ENCODE results near the gene GPR35.
"Not testable (repeated sequence)": the region's sequence is repeated elsewhere in the genome, so short reads cannot be mapped to it uniquely, and the experiment has no call there.

Gene GPR35

GRCh38 chr2:240604291-240604938 lies 20.9 kb upstream of the GPR35 start:
- H3K79me2 ChIP-seq (ENCODE audit: control insufficient read depth, insufficient read depth, low read length, unreplicated experiment), result no peaks in the 10 kb centered on the region
- no peaks in the 10 kb centered on the region for H3K4me1 ChIP-seq (ENCODE audit: control insufficient read depth, insufficient read depth, low read length, unreplicated experiment)
- no peak overlapping the region for H2AFZ ChIP-seq (ENCODE audit: low read length, unreplicated experiment)
- no peaks in the 10 kb centered on the region for H3K27me3 ChIP-seq (ENCODE audit: insufficient read depth, low read length)
- H3K27ac ChIP-seq (ENCODE audit: low read depth, low read length), result no peak overlapping the region
- no peak overlapping the region for H3K4me3 ChIP-seq (ENCODE audit: low read depth, low read length)
- H3K36me3 ChIP-seq (ENCODE audit: insufficient read depth, low read length), result no peaks in the 10 kb centered on the region

- Histone ChIP-seq H3K27ac (ENCODE audit: low read depth, low read length) (no peak overlapping the region), H3K4me3 (ENCODE audit: low read depth, low read length) (no peak overlapping the region), H3K27me3 (ENCODE audit: insufficient read depth, low read length) (no peaks in the 10 kb centered on the region), H3K36me3 (ENCODE audit: insufficient read depth, low read length) (no peaks in the 10 kb centered on the region), H3K4me1 (ENCODE audit: control insufficient read depth, insufficient read depth, low read length, unreplicated experiment) (no peaks in the 10 kb centered on the region), H3K79me2 (ENCODE audit: control insufficient read depth, insufficient read depth, low read length, unreplicated experiment) (no peaks in the 10 kb centered on the region), H2AFZ (ENCODE audit: low read length, unreplicated experiment) (no peak overlapping the region)
Observed at GRCh38 chr2:240604939-240605716, 20.2 kb upstream of the GPR35 start.

- Histone ChIP-seq H3K27me3 (ENCODE audit: insufficient read depth, low read length) (no peaks in the 10 kb centered on the region), H3K79me2 (ENCODE audit: control insufficient read depth, insufficient read depth, low read length, unreplicated experiment) (no peaks in the 10 kb centered on the region), H3K36me3 (ENCODE audit: insufficient read depth, low read length) (no peaks in the 10 kb centered on the region), H3K4me3 (ENCODE audit: low read depth, low read length) (no peak overlapping the region), H2AFZ (ENCODE audit: low read length, unreplicated experiment) (no peak overlapping the region), H3K27ac (ENCODE audit: low read depth, low read length) (no peak overlapping the region), H3K4me1 (ENCODE audit: control insufficient read depth, insufficient read depth, low read length, unreplicated experiment) (no peaks in the 10 kb centered on the region)
Observed at GRCh38 chr2:240605867-240606743, 19.2 kb upstream of the GPR35 start.

GRCh38 chr2:240611601-240612210 lies 13.6 kb upstream of the GPR35 start:
- Histone ChIP-seq H3K36me3 (ENCODE audit: insufficient read depth, low read length) (no peaks in the 10 kb centered on the region), H3K4me3 (ENCODE audit: low read depth, low read length) (no peak overlapping the region), H3K79me2 (ENCODE audit: control insufficient read depth, insufficient read depth, low read length, unreplicated experiment) (no peaks in the 10 kb centered on the region), H2AFZ (ENCODE audit: low read length, unreplicated experiment) (no peak overlapping the region), H3K27me3 (ENCODE audit: insufficient read depth, low read length) (no peaks in the 10 kb centered on the region), H3K27ac (ENCODE audit: low read depth, low read length) (no peak overlapping the region), H3K4me1 (ENCODE audit: control insufficient read depth, insufficient read depth, low read length, unreplicated experiment) (no peaks in the 10 kb centered on the region)

DNA sequence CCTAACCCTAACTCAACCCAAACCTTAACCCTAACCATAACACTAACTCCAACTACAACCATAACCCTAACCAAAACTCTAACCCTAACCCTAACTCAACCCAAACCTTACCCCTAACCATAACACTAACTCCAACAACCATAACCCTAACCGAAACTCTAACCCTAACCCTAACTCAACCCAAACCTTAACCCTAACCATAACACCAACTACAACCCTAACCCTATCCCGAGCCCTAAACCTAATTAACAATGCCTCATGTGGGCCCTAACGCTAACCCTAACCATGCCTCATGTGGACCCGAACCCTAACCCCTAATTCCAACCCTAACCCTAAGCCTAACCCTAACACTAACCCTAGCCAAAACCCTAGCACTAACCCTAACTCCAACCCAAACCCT lies 11.5 kb upstream of the GPR35 start:
- Histone ChIP-seq H2AFZ (ENCODE audit: low read length, unreplicated experiment) (no peak overlapping the region), H3K27me3 (ENCODE audit: insufficient read depth, low read length) (no peaks in the 10 kb centered on the region), H3K4me1 (ENCODE audit: control insufficient read depth, insufficient read depth, low read length, unreplicated experiment) (no peaks in the 10 kb centered on the region), H3K79me2 (ENCODE audit: control insufficient read depth, insufficient read depth, low read length, unreplicated experiment) (no peaks in the 10 kb centered on the region), H3K27ac (ENCODE audit: low read depth, low read length) (no peak overlapping the region), H3K36me3 (ENCODE audit: insufficient read depth, low read length) (no peaks in the 10 kb centered on the region), H3K4me3 (ENCODE audit: low read depth, low read length) (no peak overlapping the region)

DNA sequence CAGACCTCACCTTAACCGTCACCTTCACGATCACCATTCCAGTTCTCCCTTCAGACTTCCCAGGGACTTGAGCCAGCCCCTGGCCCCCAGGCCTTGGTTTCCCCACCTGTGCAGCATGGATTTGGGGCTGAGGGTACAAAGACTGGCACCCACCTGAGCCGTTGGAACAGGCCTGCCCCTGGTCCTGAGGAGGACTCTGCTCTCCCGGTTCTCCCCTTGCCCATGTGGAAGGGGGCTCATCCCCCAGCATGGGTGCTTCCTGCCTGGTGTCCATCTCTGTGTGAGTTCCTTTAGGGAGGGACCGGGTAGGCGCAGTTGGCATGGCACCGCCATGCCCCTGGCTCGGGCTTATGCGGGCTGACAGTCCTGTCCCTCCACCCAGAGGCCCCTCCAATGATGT lies 10.9 kb upstream of the GPR35 start:
- Histone ChIP-seq H2AFZ (ENCODE audit: low read length, unreplicated experiment) (no peak overlapping the region), H3K36me3 (ENCODE audit: insufficient read depth, low read length) (no peaks in the 10 kb centered on the region), H3K4me3 (ENCODE audit: low read depth, low read length) (no peak overlapping the region), H3K27ac (ENCODE audit: low read depth, low read length) (no peak overlapping the region), H3K79me2 (ENCODE audit: control insufficient read depth, insufficient read depth, low read length, unreplicated experiment) (no peaks in the 10 kb centered on the region), H3K27me3 (ENCODE audit: insufficient read depth, low read length) (no peaks in the 10 kb centered on the region), H3K4me1 (ENCODE audit: control insufficient read depth, insufficient read depth, low read length, unreplicated experiment) (no peaks in the 10 kb centered on the region)

DNA sequence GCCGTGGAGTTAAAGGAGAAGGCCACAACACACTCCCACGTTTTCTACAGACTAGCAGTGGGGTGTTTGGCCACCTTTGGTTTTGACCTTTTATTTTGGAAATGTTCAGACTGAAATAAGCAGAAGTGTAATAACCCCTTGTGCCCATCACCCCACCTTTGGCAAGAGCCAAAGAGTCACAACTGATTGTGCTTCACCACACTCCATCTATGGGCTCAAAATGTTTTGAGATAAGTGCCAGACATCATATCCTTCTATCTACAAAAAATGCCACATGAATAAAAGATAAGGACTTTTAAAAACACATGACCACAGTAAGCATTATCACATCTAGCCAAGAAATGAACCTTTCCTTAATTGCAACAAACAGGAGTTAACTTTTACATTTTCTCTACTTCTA lies 9.9 kb upstream of the GPR35 start:
- no peaks in the 10 kb centered on the region for H3K79me2 ChIP-seq (ENCODE audit: control insufficient read depth, insufficient read depth, low read length, unreplicated experiment)
- H3K27ac ChIP-seq (ENCODE audit: low read depth, low read length), result no peak overlapping the region
- H3K4me3 ChIP-seq (ENCODE audit: low read depth, low read length), result no peak overlapping the region
- H3K4me1 ChIP-seq (ENCODE audit: control insufficient read depth, insufficient read depth, low read length, unreplicated experiment), result no peaks in the 10 kb centered on the region
- no peak overlapping the region for H2AFZ ChIP-seq (ENCODE audit: low read length, unreplicated experiment)
- no peaks in the 10 kb centered on the region for H3K36me3 ChIP-seq (ENCODE audit: insufficient read depth, low read length)
- H3K27me3 ChIP-seq (ENCODE audit: insufficient read depth, low read length), result no peaks in the 10 kb centered on the region

DNA sequence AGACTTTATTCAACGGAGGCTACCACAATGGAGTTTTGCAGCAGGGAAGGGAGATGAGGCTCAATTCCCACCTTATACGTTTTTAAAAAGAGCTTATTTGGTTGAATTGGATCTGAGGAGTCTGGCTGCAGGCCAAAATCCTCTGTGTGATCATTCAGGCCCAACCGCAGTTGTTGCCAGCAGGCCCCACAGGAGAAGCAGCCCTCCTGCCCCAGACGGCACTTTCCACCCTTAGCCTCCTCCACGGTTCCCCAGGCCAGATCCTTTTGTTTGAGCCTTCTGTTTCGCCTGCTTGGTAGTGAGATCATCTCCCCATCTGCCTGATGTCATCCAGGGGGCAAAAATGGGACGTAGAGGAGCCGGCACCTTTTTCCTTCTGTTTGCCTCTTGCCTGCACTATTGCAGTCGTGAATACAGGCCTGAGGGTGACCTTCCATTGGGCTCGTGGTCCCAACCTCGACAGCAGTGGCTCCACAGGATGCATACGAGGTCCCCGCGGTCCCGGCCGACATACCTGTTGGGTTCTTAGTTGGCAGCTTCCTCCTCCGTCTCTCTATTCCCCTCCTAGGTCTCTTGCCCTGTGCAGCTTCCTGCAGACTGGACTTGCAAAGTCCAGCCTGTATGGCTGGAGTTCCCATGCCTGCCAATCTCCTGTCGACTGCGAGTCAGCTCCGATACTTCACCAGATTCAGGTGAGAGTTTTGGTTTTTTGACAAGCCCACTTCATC lies 9.3 kb upstream of the GPR35 start:
- H3K27me3 ChIP-seq (ENCODE audit: insufficient read depth, low read length), result no peaks in the 10 kb centered on the region
- no peaks in the 10 kb centered on the region for H3K4me1 ChIP-seq (ENCODE audit: control insufficient read depth, insufficient read depth, low read length, unreplicated experiment)
- no peak overlapping the region for H3K4me3 ChIP-seq (ENCODE audit: low read depth, low read length)
- H3K36me3 ChIP-seq (ENCODE audit: insufficient read depth, low read length), result no peaks in the 10 kb centered on the region
- H2AFZ ChIP-seq (ENCODE audit: low read length, unreplicated experiment), result no peak overlapping the region
- no peak overlapping the region for H3K27ac ChIP-seq (ENCODE audit: low read depth, low read length)
- H3K79me2 ChIP-seq (ENCODE audit: control insufficient read depth, insufficient read depth, low read length, unreplicated experiment), result no peaks in the 10 kb centered on the region

DNA sequence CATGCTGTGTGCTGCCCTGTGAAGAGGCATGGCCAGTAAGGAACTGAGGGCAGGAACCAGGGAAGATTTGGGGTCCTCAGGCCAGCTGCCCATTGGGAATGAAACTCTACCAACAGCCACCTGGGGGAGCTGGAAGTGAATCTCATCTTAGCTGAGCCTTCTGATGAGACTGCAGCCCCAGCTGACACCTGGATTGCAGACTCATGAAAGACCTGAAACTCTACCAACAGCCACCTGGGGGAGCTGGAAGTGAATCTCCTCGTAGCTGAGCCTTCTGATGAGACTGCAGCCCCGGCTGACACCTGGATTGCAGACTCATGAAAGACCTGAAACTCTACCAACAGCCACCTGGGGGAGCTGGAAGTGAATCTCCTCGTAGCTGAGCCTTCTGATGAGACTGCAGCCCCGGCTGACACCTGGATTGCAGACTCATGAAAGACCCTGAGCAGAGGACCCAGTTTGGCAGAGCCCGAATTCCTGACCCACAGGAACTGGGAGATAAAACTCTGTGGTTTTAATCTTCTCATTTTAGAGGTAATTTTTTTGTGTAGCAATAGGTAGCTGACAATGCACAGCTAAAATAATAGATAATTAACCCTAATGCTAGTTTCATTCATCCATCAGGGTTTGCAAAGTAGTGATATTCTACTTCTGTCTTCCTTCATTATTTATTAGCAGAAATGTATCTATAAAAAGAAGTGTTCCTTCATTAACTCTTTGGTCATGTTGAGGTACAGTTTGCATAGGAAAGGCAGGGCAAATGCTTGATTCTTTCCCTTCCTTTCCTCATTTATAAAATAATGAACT lies 8.2 kb upstream of the GPR35 start:
- not testable (repeated sequence) for H3K27ac ChIP-seq (ENCODE audit: low read depth, low read length); H3K36me3 ChIP-seq (ENCODE audit: insufficient read depth, low read length); H3K27me3 ChIP-seq (ENCODE audit: insufficient read depth, low read length); H2AFZ ChIP-seq (ENCODE audit: low read length, unreplicated experiment); H3K79me2 ChIP-seq (ENCODE audit: control insufficient read depth, insufficient read depth, low read length, unreplicated experiment); H3K4me1 ChIP-seq (ENCODE audit: control insufficient read depth, insufficient read depth, low read length, unreplicated experiment); H3K4me3 ChIP-seq (ENCODE audit: low read depth, low read length)
